ENCODE data around the gene SLC8A1.

SLC8A1 gene

GRCh38 chr2:40169856-40170255 is 282.0 kb downstream of the SLC8A1 start:
- CTCF ChIA-PET = no interaction called here
- no peak for TF ChIP-seq CTCF (IDR thresholded peaks at IDR 0.05; ENCODE audit: insufficient read depth, low read length, missing control alignments)
- no peak overlapping the region for H3K4me3 ChIP-seq (ENCODE audit: low read depth, low read length)
- no peak for DNase-seq (ENCODE audit: low read depth, low spot score)
- POLR2A ChIA-PET = no interaction called here

GRCh38 chr2:40169430-40169829 is 282.5 kb downstream of the SLC8A1 start:
- TF ChIP-seq CTCF (IDR thresholded peaks at IDR 0.05; ENCODE audit: insufficient read depth, low read length, missing control alignments) = no peak
- POLR2A ChIA-PET = no interaction called here
- CTCF ChIA-PET = no interaction called here
- DNase-seq (ENCODE audit: low read depth, low spot score) = no peak
- no peak overlapping the region for H3K4me3 ChIP-seq (ENCODE audit: low read depth, low read length)

- no peak overlapping the region for H3K4me3 ChIP-seq (ENCODE audit: low read depth, low read length)
- POLR2A ChIA-PET = no interaction called here
- no peak for TF ChIP-seq CTCF (IDR thresholded peaks at IDR 0.05; ENCODE audit: insufficient read depth, low read length, missing control alignments)
- no peak for DNase-seq (ENCODE audit: low read depth, low spot score)
- CTCF ChIA-PET = no interaction called here
These were observed 283.3 kb downstream of the SLC8A1 start for GRCh38 chr2:40168546-40168945.

- no peak overlapping the region for H3K4me3 ChIP-seq (ENCODE audit: low read depth, low read length)
- ChIA-PET CTCF (no interaction called here), POLR2A (no interaction called here)
- TF ChIP-seq CTCF (IDR thresholded peaks at IDR 0.05; ENCODE audit: insufficient read depth, low read length, missing control alignments) = no peak
- no peak for DNase-seq (ENCODE audit: low read depth, low spot score)
These were observed 283.9 kb downstream of the SLC8A1 start for GRCh38 chr2:40168032-40168431.

GRCh38 chr2:40166006-40166405 is 285.9 kb downstream of the SLC8A1 start:
- no peak for DNase-seq (ENCODE audit: low read depth, low spot score)
- TF ChIP-seq CTCF (IDR thresholded peaks at IDR 0.05; ENCODE audit: insufficient read depth, low read length, missing control alignments) = no peak
- H3K4me3 ChIP-seq (ENCODE audit: low read depth, low read length) = no peak overlapping the region
- CTCF ChIA-PET = no interaction called here
- POLR2A ChIA-PET = no interaction called here

- no peak for DNase-seq (ENCODE audit: low read depth, low spot score)
- ChIA-PET POLR2A (no interaction called here), CTCF (no interaction called here)
- no peak for TF ChIP-seq CTCF (IDR thresholded peaks at IDR 0.05; ENCODE audit: insufficient read depth, low read length, missing control alignments)
- H3K4me3 ChIP-seq (ENCODE audit: low read depth, low read length) = no peak overlapping the region
These were observed 286.4 kb downstream of the SLC8A1 start for GRCh38 chr2:40165509-40165844.
